Omental fat pad (tissue), 4 donors: ENCODE results near the gene PFDN6. TPM values are rescaled to one million over a fixed set of nuclear protein-coding genes. Genes with fewer than 3 reads are reported as not detected.
"Not testable (repeated sequence)": the region's sequence is repeated elsewhere in the genome, so short reads cannot be mapped to it uniquely, and the experiment has no call there.

Source experiments
- ATAC-seq: fragments of 150-250 bp; one replicate; pipeline ENCODE4 v1.9.1; 2016; ENCODE audit warnings: mild to moderate bottlenecking, moderate library complexity; ENCODE audit not compliant: low FRiP score
- DNase-seq: peaks from one replicate; pipeline ENCODE4 v3.0.0-alpha.2; 2019; ENCODE audit warnings: low spot score
- CTCF ChIP-seq, 3 donors: fragments of 450-650 bp; IDR thresholded peaks; one replicate each; pipeline ENCODE4 v1.5.1; 2016 to 2017; ENCODE audit warnings: antibody characterized with exemption in 3 of 3, mild to moderate bottlenecking in 3 of 3, moderate library complexity in 2 of 3
- total RNA-seq, 4 donors: library from RNA; depleted of rRNA; stranded (reverse); fragments of >200 nt; gene quantifications; one replicate each; pipeline ENCODE4 v1.1.0, GENCODE V29; 2016

Gene PFDN6
- total RNA-seq, 4 donors from 2014 or later: 16.0 to 30.8 (median 23.1) TPM

- DNase-seq (no peak), ATAC-seq (no peak)
- TF ChIP-seq CTCF (IDR thresholded peaks at IDR 0.05): no peak
Observed at GRCh38 chr6:33249732-33250630, 39.4 kb upstream of the PFDN6 start.

GRCh38 chr6:33250731-33251130 lies 38.7 kb upstream of the PFDN6 start:
- no peak for DNase-seq
- no peak for TF ChIP-seq CTCF (IDR thresholded peaks at IDR 0.05)
- no peak for ATAC-seq

- DNase-seq (no peak), ATAC-seq (no peak)
- TF ChIP-seq CTCF (IDR thresholded peaks at IDR 0.05): no peak
Observed at GRCh38 chr6:33251395-33252012, 37.9 kb upstream of the PFDN6 start.

- no peak for TF ChIP-seq CTCF (IDR thresholded peaks at IDR 0.05)
- ATAC-seq (no peak), DNase-seq (no peak)
Observed at GRCh38 chr6:33252759-33253158, 36.6 kb upstream of the PFDN6 start.

- ATAC-seq (no peak), DNase-seq (no peak)
- no peak for TF ChIP-seq CTCF (IDR thresholded peaks at IDR 0.05)
Observed at GRCh38 chr6:33254591-33254990, 34.8 kb upstream of the PFDN6 start.

- DNase-seq (no peak), ATAC-seq (no peak)
- TF ChIP-seq CTCF (IDR thresholded peaks at IDR 0.05): no peak
Observed at GRCh38 chr6:33259032-33259431, 30.4 kb upstream of the PFDN6 start.

- not testable (repeated sequence) for DNase-seq, ATAC-seq
Observed at GRCh38 chr6:33262490-33262889, 26.9 kb upstream of the PFDN6 start.
